Sigmoid colon (tissue), 4 donors: ENCODE data around the gene PTPN9.

Source experiments
- CTCF ChIP-seq, 4 experiments: fragments of 450-650 bp in 3 of 4; fragments of 200-600 bp in 1 of 4; IDR thresholded peaks; one replicate each; pipeline ENCODE4 v1.5.1; 2016 to 2019; ENCODE audit warnings: antibody characterized with exemption in 4 of 4, mild to moderate bottlenecking in 3 of 4, moderate library complexity in 2 of 4
- POLR2A ChIP-seq, 2 donors: fragments of 450-650 bp; IDR thresholded peaks; one replicate each; pipeline ENCODE4 v1.6.1; 2016; ENCODE audit warnings: antibody characterized with exemption in 2 of 2, mild to moderate bottlenecking in 2 of 2, moderate library complexity in 2 of 2
- POLR2AphosphoS5 ChIP-seq, 4 donors: sonication (generic); formaldehyde crosslinking; IDR thresholded peaks; one replicate each; pipeline ENCODE4 v1.6.1; 2017; ENCODE audit warnings: antibody characterized with exemption in 4 of 4

DNA sequence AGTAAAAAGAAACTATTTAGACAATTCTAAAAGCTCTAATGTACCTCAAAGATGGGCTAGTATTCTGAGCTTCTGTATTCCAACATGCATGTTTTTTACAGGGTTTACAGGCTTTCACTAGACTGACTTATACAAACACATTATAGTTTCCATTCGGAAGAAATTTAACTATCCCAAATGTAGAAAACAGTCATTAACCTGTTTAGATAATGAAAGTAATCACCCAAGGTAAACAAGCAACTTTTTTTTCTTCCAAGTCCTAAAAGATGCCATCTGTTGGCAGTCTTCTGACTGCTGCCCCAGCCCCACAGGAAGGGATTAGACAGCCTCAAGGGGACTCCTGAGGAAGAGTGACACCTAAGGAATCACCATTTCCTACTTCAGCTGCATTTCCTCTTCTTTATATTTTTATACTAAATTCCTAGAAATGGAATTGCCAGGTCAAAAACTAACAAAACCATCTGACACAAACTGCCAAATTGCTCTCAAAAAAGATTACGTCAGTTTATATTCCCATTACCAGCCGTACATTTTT is 153.1 kb downstream of the PTPN9 start:
- TF ChIP-seq CTCF (IDR thresholded peaks at IDR 0.05) (no peak), POLR2AphosphoS5 (IDR thresholded peaks at IDR 0.05) (no peak), POLR2A (IDR thresholded peaks at IDR 0.05) (no peak)
